ENCODE data around the gene CCNI. TPM values are rescaled to one million over a fixed set of nuclear protein-coding genes. Genes with fewer than 3 reads are reported as not detected.

CCNI gene
- total RNA-seq, 6 experiments from 2014 or later: 54.3 to 87.7 (median 68.6) TPM

- intact Hi-C loops (cut with DNase I): no loop called here
- Histone ChIP-seq H3K4me3 (no peak overlapping the region), H3K4me1 (no peaks in the 10 kb centered on the region), H3K9me3 (no peaks in the 10 kb centered on the region), H3K36me3 (peaks cover 0 to 4% (median 1%) of the 10 kb centered on the region in 4 donors), H3K27me3 (no peaks in the 10 kb centered on the region), H3K27ac (peak overlapping the region in 1 of 3 donors; percentile 24)
- ATAC-seq: peak in 3 of 4 donors; percentile 43 to 65 (median 44)
- no peak for DNase-seq
- 33% methylated on average over 1 of the region's 1 CpG for WGBS (ENCODE audit: insufficient coverage, low coverage, low lambda C conversion rate, missing lambda C conversion rate)
- no peak for TF ChIP-seq POLR2A (IDR thresholded peaks at IDR 0.05)
- TF ChIP-seq, protein P1, sequence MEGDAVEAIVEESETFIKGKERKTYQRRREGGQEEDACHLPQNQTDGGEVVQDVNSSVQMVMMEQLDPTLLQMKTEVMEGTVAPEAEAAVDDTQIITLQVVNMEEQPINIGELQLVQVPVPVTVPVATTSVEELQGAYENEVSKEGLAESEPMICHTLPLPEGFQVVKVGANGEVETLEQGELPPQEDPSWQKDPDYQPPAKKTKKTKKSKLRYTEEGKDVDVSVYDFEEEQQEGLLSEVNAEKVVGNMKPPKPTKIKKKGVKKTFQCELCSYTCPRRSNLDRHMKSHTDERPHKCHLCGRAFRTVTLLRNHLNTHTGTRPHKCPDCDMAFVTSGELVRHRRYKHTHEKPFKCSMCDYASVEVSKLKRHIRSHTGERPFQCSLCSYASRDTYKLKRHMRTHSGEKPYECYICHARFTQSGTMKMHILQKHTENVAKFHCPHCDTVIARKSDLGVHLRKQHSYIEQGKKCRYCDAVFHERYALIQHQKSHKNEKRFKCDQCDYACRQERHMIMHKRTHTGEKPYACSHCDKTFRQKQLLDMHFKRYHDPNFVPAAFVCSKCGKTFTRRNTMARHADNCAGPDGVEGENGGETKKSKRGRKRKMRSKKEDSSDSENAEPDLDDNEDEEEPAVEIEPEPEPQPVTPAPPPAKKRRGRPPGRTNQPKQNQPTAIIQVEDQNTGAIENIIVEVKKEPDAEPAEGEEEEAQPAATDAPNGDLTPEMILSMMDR (IDR thresholded peaks at IDR 0.05): no peak
Measured at GRCh38 chr4:77001907-77002306, 73.9 kb downstream of the CCNI start.

DNA sequence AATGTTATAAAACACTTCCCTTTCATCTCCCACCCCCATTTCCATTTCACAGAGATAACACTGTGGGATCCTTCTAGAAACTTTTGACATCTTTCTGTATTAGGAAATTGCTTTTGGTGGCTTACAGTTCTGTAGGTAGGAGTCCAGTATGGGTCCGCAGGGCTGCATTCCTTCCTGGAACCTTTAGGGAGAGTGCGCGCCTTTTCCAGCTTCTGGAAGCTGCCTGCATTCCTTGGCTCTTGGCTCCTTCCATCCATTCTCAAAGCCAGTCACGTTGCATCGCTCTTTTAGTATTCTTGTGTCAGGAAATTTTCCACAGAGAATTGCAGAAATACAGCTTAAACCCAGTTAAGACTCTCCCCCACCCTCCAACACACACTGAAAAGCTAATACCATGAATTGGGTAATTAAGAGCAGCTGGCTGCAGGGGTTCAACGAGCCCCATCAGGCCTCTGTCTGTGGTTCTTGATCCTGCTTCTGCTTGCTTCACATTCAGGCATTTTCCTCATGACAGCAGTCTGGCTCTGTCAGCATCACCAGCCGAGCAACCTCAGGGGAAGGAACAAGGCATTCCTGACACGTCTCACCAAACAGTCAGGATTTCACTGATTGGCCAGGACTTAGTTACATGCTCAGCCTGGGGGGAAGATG lies 77.4 kb downstream of the CCNI start:
- ATAC-seq (no peak), DNase-seq (no peak)
- H3K9me3 ChIP-seq: no peaks in the 10 kb centered on the region
- peaks cover 0 to 5% (median 0%) of the 10 kb centered on the region in 4 donors for H3K36me3 ChIP-seq
- H3K27me3 ChIP-seq: no peaks in the 10 kb centered on the region
- H3K27ac ChIP-seq: no peak overlapping the region
- intact Hi-C loops (cut with DNase I): no loop called here
- H3K4me3 ChIP-seq: no peak overlapping the region
- TF ChIP-seq, protein P1 (IDR thresholded peaks at IDR 0.05): no peak
- TF ChIP-seq POLR2A (IDR thresholded peaks at IDR 0.05): no peak
- WGBS (ENCODE audit: insufficient coverage, low coverage, low lambda C conversion rate, missing lambda C conversion rate): 91% methylated on average over 7 of the region's 8 CpGs
- H3K4me1 ChIP-seq: no peaks in the 10 kb centered on the region

GRCh38 chr4:76997532-76997931 lies 78.3 kb downstream of the CCNI start:
- H3K9me3 ChIP-seq: no peaks in the 10 kb centered on the region
- intact Hi-C loops (cut with DNase I): no loop called here
- no peak overlapping the region for H3K4me3 ChIP-seq
- TF ChIP-seq, protein P1 (IDR thresholded peaks at IDR 0.05): no peak
- TF ChIP-seq POLR2A (IDR thresholded peaks at IDR 0.05): no peak
- no peak overlapping the region for H3K27ac ChIP-seq
- H3K36me3 ChIP-seq: peaks cover 0 to 5% (median 0%) of the 10 kb centered on the region in 4 donors
- no peaks in the 10 kb centered on the region for H3K27me3 ChIP-seq
- no peak for ATAC-seq
- no peaks in the 10 kb centered on the region for H3K4me1 ChIP-seq
- no peak for DNase-seq
- WGBS (ENCODE audit: insufficient coverage, low coverage, low lambda C conversion rate, missing lambda C conversion rate): 100% methylated on average over 3 of the region's 5 CpGs

Other genes starting within 250 kb of the CCNI start
- 10 to 100 TPM in 5 of 6 experiments, 1 to 10 TPM in 1; 5.1 to 17.3 (median 15.2) TPM for gene SOWAHB, start 177.8 kb downstream of the CCNI start, total RNA-seq
- 100 to 1,000 TPM in 1 of 6 experiments, 10 to 100 TPM in 5; 33.4 to 116 (median 41.8) TPM for gene SEPTIN11, start 126.2 kb downstream of the CCNI start, total RNA-seq
- 10 to 100 TPM in 2 of 6 experiments, 1 to 10 TPM in 4; 3.3 to 15.6 (median 6.1) TPM for gene CCNG2, start 81.2 kb upstream of the CCNI start, total RNA-seq